GM12873 (cell line): Measurements from ENCODE around the gene RPS6KA2.

Source experiments
- CTCF ChIP-seq: IDR thresholded peaks from 2 replicates; pipeline ENCODE4 v1.5.1; 2012; ENCODE audit warnings: low read depth, mild to moderate bottlenecking, moderate library complexity, low read length, control low read depth; ENCODE audit not compliant: insufficient read depth; ENCODE audit errors: missing control alignments

RPS6KA2 gene

GRCh38 chr6:166395778-166396177 is 231.3 kb downstream of the RPS6KA2 start:
- TF ChIP-seq CTCF, result no peak

GRCh38 chr6:166395351-166395750 is 231.7 kb downstream of the RPS6KA2 start:
- TF ChIP-seq CTCF, result no peak

- TF ChIP-seq CTCF, result no peak
Measured at GRCh38 chr6:166394036-166394892, 232.8 kb downstream of the RPS6KA2 start.

GRCh38 chr6:166393535-166393823 is 233.6 kb downstream of the RPS6KA2 start:
- no peak for TF ChIP-seq CTCF

- no peak for TF ChIP-seq CTCF
Measured at GRCh38 chr6:166389119-166389518, 237.9 kb downstream of the RPS6KA2 start.

GRCh38 chr6:166388290-166389004 is 238.6 kb downstream of the RPS6KA2 start:
- no peak for TF ChIP-seq CTCF

GRCh38 chr6:166387642-166388289 is 239.3 kb downstream of the RPS6KA2 start:
- TF ChIP-seq CTCF, result no peak
